ENCODE results near the gene SLC16A10.
"Not testable (repeated sequence)": the region's sequence is repeated elsewhere in the genome, so short reads cannot be mapped to it uniquely, and the experiment has no call there.

Gene SLC16A10, protein sequence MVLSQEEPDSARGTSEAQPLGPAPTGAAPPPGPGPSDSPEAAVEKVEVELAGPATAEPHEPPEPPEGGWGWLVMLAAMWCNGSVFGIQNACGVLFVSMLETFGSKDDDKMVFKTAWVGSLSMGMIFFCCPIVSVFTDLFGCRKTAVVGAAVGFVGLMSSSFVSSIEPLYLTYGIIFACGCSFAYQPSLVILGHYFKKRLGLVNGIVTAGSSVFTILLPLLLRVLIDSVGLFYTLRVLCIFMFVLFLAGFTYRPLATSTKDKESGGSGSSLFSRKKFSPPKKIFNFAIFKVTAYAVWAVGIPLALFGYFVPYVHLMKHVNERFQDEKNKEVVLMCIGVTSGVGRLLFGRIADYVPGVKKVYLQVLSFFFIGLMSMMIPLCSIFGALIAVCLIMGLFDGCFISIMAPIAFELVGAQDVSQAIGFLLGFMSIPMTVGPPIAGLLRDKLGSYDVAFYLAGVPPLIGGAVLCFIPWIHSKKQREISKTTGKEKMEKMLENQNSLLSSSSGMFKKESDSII

DNA sequence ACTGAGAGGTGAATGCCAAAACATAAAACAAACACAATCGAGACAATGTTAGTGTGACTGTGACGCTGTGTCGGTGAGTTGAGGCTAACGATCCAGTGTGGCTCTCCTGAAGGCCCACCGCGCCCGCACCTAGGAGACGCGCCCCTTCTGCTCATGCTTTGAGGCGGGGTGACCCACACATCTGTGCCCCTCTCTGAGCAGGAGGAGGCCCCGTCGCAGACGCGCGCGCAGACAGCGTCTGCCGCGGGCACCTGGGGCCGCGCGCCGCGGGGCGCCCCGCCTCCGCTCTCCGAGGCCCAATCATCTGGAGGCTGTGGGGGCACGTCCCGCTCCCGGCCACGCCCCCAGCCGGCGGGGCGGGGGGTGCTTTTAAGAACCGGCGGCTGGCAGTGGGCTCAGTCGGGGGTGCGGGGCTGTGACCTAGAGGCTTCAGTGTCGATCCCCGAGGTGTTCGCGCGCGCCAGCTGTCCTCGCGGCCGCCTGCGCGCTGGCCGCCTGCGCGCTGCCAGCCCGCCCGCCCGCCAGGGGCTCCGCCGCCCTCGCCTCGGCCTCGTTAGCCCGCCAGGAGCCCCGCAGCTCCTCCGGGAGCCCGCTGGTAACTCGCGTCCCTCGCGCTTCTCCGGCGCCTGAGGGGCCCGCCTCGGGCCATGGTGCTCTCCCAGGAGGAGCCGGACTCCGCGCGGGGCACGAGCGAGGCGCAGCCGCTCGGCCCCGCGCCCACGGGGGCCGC, at the start of gene SLC16A10:
Gene SLC16A10 (plus strand): TSS at position 398 of the 730 bp plus-strand sequence. CDS start 250 bp downstream, at position 648.
- peak; percentile 88 to 92 (median 90) for DNase-seq

GRCh38 chr6:111038534-111039252, 48.6 kb upstream of the SLC16A10 start:
- DNase-seq: no peak

DNA sequence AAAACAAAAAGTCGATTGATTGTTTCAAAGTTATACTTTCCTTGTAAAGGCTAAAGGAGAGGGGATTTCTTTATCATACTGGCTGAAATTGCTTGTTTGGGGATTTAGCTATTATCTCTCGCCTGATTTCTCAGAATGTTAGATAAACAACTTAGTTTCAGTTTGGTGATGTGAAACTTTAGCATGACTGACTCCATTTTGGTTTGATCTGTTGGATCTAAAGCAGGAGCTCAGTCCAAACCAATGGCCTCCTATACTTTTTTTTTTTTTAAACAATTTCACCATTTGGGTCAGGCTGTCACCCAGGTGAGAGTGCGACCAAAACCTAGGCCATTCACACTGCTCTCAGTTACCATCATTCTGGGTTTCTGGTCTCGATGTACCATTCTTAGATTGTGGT, 45.4 kb upstream of the SLC16A10 start:
- DNase-seq: no peak

DNA sequence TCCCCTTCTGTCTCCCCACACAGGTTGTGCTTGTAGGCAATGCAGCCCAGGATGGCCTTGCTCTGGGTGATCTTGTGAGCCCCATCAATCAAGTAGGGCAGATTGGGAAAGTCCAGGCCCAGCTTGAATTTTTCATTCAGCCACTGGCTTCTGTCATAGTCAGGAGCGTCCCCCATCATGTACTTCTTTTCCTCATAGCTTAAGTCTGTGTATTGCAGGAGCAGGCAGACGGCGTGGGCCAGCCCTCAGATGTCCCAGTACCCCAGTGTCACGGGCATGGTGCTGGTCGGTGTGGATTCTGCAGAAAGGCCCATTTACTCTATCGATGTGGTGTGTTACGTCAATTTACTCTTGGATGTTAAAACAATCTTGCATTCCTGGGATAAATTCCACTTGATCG, 40.1 kb upstream of the SLC16A10 start:
- DNase-seq: no peak

DNA sequence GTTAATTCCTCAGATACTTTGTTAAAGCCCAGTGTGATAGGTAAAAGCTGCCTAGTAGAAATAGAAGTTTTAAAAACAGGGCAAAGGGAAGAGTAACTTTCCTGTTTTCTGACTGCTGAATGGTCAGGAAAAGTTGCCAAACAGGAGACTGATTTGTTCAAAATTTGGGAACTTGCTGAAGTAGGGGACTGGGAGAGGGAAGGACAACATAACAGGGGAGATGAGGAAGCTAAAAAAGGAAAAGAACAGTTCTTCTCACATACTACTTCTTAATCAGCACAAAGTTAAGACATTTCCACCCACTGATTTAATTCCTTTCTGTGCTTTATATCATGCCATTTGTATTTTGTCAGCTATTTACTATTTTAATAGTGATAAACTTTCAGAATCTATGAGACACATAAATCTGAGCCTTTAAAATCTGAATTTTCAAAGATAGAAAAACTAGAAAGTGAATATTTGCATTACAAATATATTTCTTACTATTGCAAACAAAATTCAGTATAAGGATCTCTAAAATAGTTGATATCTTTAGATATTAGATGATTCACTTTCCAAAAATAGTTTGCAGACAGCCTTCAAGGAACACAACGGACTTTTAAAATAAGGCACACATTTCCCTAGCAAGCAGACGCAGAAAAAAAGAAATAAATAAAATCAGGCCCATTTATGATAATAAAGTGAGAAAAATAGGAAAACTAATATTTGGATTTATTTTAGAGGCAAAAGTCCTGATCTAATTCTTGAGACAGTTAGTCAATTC, 36.9 kb upstream of the SLC16A10 start:
- no peak for DNase-seq

DNA sequence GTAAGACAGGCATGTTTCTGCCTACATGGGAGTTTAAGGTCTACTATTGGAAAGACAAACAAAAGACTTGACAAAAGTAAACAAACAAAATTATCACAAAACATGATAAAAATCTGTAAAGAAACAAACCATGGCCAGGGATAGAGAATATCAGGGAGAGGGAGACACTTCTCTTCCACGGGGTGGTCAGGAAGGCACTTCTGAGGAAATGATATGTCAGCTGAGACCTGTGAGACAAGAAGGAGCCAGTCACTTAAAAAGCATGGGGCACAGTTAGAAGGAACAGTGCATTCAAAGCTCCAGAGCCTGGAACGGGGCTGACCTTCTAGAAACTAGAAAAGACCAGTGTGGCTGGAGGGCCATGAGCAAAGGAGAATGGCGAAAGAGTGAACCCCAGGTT, 35.1 kb upstream of the SLC16A10 start:
- DNase-seq: no peak

- peak; percentile 36 to 63 (median 57) for DNase-seq
These were observed 30.1 kb upstream of the SLC16A10 start for GRCh38 chr6:111057074-111057752.

DNA sequence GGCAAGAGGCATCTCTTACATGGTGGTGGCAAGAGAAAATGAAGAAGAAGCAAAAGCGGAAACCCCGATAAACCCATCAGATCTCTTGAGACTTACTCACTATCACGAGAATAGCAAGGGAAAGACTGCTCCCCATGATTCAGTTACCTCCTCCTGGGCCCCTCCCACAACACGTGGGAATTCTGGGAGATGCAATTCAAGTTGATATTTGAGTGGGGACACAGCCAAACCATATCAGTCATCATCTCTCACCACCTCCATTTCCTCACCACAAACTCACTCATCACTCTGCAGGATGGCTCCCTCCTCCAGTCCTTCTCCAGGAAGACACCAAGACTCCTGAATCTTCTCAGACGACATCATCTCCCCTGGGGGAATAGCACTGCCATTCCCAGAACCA, 25.8 kb upstream of the SLC16A10 start:
- no peak for DNase-seq

GRCh38 chr6:111061985-111062384, 25.3 kb upstream of the SLC16A10 start:
- not testable (repeated sequence) for DNase-seq

DNA sequence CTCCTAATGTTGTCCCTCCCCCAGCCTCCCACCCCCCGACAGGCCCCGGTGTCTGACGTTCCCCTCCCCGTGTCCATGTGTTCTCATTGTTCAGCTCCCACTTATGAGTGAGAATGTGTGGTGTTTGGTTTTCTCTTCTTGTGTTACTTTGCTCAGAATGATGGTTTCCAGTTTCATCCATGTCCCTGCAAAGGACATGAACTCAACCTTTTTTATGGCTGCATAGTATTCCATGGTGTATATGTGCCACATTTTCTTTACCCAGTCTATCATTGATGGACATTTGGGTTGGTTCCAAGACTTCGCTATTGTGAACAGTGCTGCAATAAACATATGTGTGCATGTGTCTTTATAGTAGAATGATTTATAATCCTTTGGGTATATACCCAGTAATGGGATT, 24.4 kb upstream of the SLC16A10 start:
- not testable (repeated sequence) for DNase-seq

GRCh38 chr6:111068109-111068865, 19.0 kb upstream of the SLC16A10 start:
- DNase-seq: no peak

DNA sequence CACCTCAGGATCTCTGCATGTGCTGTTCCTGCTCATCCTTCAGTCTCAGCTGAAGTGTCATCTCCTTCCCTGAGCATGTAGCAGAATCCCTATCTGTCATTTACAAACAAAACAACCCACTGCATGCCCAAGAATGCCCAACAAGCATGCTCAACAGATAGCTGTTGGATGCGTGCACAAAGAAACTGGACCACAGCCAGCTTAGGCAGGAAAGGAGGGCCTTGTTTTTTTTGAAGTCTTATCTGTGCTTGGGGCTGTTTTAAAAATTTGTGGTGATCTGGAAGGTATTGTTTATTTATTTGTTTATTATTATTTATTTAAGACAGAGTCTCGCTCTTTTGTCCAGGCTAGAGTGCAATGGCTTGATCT, 18.5 kb upstream of the SLC16A10 start:
- no peak for DNase-seq

GRCh38 chr6:111069382-111070104, 17.8 kb upstream of the SLC16A10 start:
- DNase-seq: no peak

GRCh38 chr6:111070105-111071005, 16.9 kb upstream of the SLC16A10 start:
- no peak for DNase-seq

GRCh38 chr6:111072801-111073360, 14.4 kb upstream of the SLC16A10 start:
- no peak for DNase-seq

- no peak for DNase-seq
These were observed 13.0 kb upstream of the SLC16A10 start for GRCh38 chr6:111074311-111074710.

- DNase-seq: no peak
These were observed 11.1 kb upstream of the SLC16A10 start for GRCh38 chr6:111076024-111076695.

- DNase-seq: peak in 1 of 3 experiments; percentile 15
These were observed 6.6 kb upstream of the SLC16A10 start for GRCh38 chr6:111080698-111081097.

All from NCI-H1417 (cell line).